Breast epithelium (tissue), 3 donors: Measurements from ENCODE around the gene CEACAM7.

Experiments
- CTCF ChIP-seq, 3 donors: fragments of 450-650 bp; IDR thresholded peaks; one replicate each; pipeline ENCODE4 v1.5.1; 2016 to 2017; ENCODE audit warnings: antibody characterized with exemption in 3 of 3, mild to moderate bottlenecking in 3 of 3, moderate library complexity in 3 of 3
- POLR2A ChIP-seq: fragments of 450-650 bp; IDR thresholded peaks from one replicate; pipeline ENCODE4 v1.6.1; 2016; ENCODE audit warnings: antibody characterized with exemption, mild to moderate bottlenecking, moderate library complexity

GRCh38 chr19:41626877-41627276, 61.2 kb downstream of the CEACAM7 start, which contains the start of gene CEACAM4:
- TF ChIP-seq POLR2A (no peak), CTCF (IDR thresholded peaks at IDR 0.05) (no peak)
